CD4-positive, alpha-beta T cell treated with Interleukin-6 for 4 hours (primary cell): ENCODE data around the gene ZNF222.

ENCODE experiments used
- DNase-seq: peaks from one replicate; pipeline ENCODE4 v3.0.0-alpha.2; 2020; ENCODE audit warnings: mixed read lengths

The ZNF222 gene

DNA sequence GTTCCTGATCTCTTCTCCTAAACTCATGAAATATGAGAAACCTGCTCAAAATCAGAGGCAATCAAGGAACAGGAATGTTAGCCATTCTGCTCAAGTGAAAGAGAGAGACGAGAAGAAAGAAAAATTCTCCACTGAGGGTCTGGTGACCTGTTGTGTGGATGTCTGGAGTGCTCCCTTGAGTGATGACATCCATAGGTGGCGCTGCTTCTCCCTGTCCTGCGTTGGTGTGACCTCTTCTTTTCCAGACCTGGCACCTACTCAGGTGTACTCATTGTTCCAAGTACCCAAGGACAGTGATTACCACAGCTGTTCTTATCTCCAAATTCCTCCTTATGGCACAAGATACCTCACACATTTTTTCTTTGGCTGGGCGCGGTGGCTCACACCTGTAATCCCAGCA lies 30.7 kb downstream of the ZNF222 start:
- no peak for DNase-seq

DNA sequence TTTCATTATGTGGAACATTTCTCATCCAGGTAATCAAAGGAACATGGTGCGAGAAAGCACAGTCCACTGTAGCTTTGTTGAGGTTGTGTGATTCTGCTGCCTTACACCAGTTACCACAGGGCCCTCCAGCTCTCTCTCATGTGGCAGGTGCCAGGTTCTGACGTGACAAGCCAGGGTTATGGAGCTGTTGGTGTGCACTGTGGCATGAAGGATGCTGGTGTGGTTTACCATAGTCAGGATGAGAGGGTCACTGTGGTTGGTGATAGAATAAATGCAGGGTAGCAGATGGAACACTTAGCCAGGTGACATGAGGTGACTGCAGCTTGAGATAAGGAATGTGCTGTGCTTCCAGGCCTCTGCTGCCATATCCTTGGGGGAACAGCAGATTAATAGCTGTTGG lies 34.0 kb downstream of the ZNF222 start:
- no peak for DNase-seq

DNA sequence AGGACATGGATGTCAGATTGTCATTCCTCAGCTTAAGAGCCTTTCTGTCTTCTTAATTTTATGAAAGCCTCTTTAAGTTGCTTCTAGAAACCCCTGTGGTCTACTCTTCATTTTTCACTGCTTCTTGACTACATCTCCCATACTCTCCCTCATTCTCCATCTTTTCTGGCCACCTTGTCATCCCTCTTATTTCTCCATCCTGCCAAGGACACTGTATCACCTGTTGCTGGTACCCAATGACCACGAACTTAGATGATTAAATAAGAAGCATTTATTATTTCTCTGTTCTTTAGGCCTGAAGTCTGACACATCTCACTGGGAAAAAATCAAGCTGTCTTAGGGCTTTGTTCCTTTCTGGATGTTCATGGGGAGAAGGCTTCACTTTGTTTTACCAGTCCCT lies 35.9 kb downstream of the ZNF222 start:
- DNase-seq: no peak

DNA sequence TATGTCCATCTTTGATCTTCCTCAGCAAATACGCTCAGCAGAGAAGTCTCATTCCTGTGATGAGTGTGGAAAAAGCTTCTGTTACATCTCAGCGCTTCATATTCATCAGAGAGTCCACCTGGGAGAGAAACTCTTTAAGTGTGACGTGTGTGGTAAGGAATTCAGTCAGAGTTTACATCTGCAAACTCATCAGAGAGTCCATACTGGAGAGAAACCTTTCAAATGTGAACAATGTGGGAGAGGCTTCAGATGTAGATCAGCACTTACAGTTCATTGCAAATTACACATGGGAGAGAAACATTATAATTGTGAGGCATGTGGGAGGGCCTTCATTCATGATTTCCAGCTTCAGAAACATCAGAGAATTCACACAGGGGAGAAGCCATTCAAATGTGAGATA lies 41.1 kb downstream of the ZNF222 start:
- DNase-seq: no peak

DNA sequence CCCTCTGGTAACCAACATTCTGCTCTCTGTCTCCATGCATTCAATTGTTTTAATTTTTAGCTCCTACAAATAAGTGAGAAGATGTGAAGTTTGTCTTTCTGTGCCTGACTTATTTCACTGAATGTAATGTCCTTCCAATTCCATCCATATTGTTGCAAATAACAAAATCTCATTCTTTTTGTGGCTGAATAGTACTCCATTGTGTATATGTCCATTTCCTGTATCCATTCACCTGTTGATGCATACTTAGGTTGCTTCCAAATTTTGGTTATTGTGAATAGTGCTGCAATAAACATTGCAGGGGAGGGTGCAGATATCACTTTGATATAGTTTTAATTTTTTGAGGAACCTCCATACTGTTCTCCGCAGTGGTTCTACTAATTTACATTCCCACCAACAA lies 44.2 kb downstream of the ZNF222 start:
- DNase-seq: no peak

DNA sequence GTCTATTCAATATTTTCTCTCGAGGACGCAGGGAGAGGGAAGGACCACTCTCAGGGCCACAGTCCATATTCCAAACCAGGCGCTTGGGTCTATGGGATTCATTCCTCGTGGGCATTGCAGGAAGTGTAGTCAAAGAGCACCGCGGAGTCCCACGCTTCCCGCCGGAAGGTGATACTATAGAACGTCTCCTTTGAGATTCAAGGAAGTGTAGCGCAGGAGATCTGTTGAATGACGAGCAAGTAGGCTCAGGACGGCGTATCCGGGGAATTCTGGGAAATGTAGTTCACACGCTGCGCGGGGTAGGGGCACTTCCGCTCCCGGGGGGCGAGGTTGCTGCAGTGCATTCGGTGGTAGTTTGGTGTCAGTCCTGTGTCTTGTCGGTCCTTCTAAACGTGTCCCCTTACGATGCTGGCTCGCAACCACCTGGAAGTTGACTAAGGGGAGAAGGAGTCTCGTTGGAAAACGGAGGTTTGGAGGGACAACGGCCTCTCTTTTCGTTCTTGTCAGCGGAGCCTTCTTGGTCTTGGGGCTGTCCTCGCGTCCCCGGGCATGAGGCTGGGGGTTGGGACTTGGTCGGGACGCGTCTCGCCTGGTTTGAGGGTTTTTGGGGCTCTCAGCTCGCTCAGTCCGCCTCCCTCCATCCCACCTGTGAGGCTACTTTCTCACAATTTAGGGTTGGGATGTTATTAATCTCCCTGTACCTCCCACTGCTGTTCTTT lies 46.8 kb downstream of the ZNF222 start, which contains the start of gene ZNF284:
Gene ZNF284, plus strand, starts transcription at position 336 of the 719 bp plus-strand sequence. CDS start 4,231 bp downstream, outside the sequence.
- DNase-seq: peak; percentile 88

DNA sequence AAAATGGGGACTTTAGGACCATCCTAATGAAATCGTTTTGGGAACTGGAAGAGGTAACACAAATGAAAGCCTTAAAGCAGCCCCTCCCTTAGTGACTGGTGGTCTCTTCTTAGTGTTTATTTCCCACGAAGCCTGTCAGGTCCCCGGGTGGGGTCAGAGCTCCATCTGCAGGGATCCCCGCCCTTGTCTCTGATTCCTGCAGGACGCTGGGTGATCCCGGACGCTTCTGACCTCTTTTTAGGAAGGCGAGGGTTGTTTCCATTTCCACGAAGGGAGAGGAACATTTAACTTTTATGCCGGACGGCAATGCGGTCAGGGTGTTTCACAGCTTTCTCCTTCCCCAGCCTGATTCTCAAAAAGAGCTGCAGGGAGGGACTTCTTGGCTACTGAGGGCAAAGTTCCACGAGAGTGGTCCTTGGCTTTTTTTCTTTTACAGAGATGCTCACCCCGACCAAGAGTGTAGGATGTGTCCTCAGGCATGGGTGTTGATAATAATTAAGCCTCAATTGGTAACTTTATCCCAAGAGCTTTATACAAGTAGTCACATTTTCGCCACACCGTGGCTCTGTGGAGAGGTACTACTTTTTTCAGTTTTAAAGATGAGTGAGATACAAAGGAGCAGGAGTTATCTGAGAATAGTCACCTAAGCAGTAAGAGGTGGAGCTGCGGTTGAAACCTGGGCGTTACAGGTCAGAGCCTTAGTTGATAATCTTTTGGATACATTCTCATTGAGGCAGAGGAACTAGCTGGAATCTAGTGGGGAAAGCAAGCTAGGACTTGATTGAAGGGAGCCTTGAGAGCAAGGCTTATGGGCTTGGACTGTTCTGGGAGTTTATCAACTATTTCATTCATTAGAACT lies 47.6 kb downstream of the ZNF222 start:
- no peak for DNase-seq

DNA sequence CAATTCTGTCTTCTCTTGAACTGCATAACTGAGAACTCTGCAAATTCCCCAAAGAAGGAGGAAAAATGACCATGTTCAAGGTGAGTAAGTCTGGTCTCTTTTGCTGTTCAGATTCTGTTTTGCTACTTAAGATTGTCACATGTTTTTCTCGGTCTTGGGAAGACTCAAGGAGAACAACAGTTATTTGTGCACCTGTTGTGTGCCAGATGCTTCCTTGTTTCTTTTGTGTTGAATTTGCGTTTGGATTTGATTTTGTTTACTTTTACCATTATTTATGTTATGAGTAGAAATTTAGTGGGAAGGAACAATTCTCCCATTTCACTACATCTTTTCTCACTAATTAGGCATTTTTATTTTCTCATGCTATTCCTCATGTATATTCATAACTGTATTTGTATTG lies 51.1 kb downstream of the ZNF222 start:
- DNase-seq: no peak
